ENCODE data around the gene QRFPR.

DNA sequence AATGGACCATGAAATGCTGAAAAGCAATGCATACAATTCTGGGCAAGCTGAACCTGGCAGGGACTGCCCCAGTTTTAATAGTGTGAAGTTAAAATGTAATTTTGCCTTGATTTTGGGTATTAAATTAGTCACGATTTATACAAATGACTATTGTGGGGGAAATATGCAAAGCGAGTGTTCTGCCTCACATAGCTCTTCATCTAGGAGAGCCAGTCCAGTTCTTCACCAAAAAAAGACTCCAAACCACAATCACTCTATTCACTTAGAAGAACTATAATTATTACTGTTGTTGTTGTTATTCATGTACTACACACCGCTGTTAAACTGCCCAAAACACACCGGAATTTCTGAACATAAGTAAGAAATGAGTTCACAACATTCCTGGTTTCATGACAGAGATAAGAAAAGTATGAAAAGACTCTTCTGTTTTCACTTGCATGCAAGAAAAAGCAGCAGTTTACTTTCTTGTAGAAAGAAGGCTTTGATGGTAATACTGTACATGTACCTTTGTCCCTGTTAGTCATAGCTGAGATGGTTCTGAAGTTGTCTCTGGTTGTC lies 101.9 kb downstream of the QRFPR start:
- TF ChIP-seq CTCF (IDR thresholded peaks at IDR 0.05) (no peak), POLR2A (IDR thresholded peaks at IDR 0.05) (no peak)

Data from testis (tissue), 2 donors.